Raji (cell line): Measurements from ENCODE around the gene SMIM26.

ENCODE experiments used
- POLR2A ChIP-seq: IDR thresholded peaks from 2 replicates; pipeline ENCODE4 v1.6.1; 2011; ENCODE audit warnings: low read depth, low read length, control low read depth; ENCODE audit not compliant: insufficient read depth

The SMIM26 gene

GRCh38 chr20:18566892-18567738 lies at the start of gene SMIM26:
SMIM26 (plus strand) TSS chr20:18567432; CDS start chr20:18567479, 47 bp downstream.
- TF ChIP-seq POLR2A: peak; percentile 89

GRCh38 chr20:18523066-18523465 lies 44.2 kb upstream of the SMIM26 start:
- no peak for TF ChIP-seq POLR2A

- no peak for TF ChIP-seq POLR2A
Measured at GRCh38 chr20:18524646-18525045, 42.6 kb upstream of the SMIM26 start.

- TF ChIP-seq POLR2A: no peak
Measured at GRCh38 chr20:18527339-18527738, 39.9 kb upstream of the SMIM26 start.

GRCh38 chr20:18527836-18528235 lies 39.4 kb upstream of the SMIM26 start:
- TF ChIP-seq POLR2A: no peak

GRCh38 chr20:18529041-18529440 lies 38.2 kb upstream of the SMIM26 start:
- TF ChIP-seq POLR2A: no peak

- no peak for TF ChIP-seq POLR2A
Measured at GRCh38 chr20:18532626-18533025, 34.6 kb upstream of the SMIM26 start.

- no peak for TF ChIP-seq POLR2A
Measured at GRCh38 chr20:18533491-18533890, 33.7 kb upstream of the SMIM26 start.

GRCh38 chr20:18533978-18534644 lies 33.1 kb upstream of the SMIM26 start:
- no peak for TF ChIP-seq POLR2A

- TF ChIP-seq POLR2A: no peak
Measured at GRCh38 chr20:18537651-18538050, 29.6 kb upstream of the SMIM26 start.

GRCh38 chr20:18541741-18542140 lies 25.5 kb upstream of the SMIM26 start:
- no peak for TF ChIP-seq POLR2A

- no peak for TF ChIP-seq POLR2A
Measured at GRCh38 chr20:18543216-18543615, 24.0 kb upstream of the SMIM26 start.

- TF ChIP-seq POLR2A: no peak
Measured at GRCh38 chr20:18543932-18544331, 23.3 kb upstream of the SMIM26 start.

GRCh38 chr20:18545566-18545965 lies 21.7 kb upstream of the SMIM26 start:
- no peak for TF ChIP-seq POLR2A

- TF ChIP-seq POLR2A: no peak
Measured at GRCh38 chr20:18548465-18548864, 18.8 kb upstream of the SMIM26 start.

- no peak for TF ChIP-seq POLR2A
Measured at GRCh38 chr20:18553746-18554145, 13.5 kb upstream of the SMIM26 start.

GRCh38 chr20:18567739-18568091 lies 483 bp downstream of the SMIM26 start:
- no peak for TF ChIP-seq POLR2A

GRCh38 chr20:18571009-18571408 lies 3.8 kb downstream of the SMIM26 start:
- no peak for TF ChIP-seq POLR2A
